HG03521 (cell line): ENCODE data around the gene TECPR2.
"Not testable (repeated sequence)": the region's sequence is repeated elsewhere in the genome, so short reads cannot be mapped to it uniquely, and the experiment has no call there.

Experiments
- ATAC-seq: cut with Tn5 transposase; IDR thresholded peaks from one replicate; pipeline ENCODE4 v1.9.1; 2021; ENCODE audit warnings: mild to moderate bottlenecking, moderate library complexity; ENCODE audit not compliant: unreplicated experiment

Gene TECPR2

GRCh38 chr14:102523569-102524450 lies 161.1 kb downstream of the TECPR2 start:
- no peak for ATAC-seq

GRCh38 chr14:102524451-102525218 lies 161.9 kb downstream of the TECPR2 start:
- ATAC-seq = peak; percentile 98

GRCh38 chr14:102525219-102525928 lies 162.6 kb downstream of the TECPR2 start:
- ATAC-seq = no peak

- ATAC-seq = no peak
These were observed 163.3 kb downstream of the TECPR2 start for GRCh38 chr14:102525929-102526497.

GRCh38 chr14:102528431-102529170 lies 165.9 kb downstream of the TECPR2 start:
- ATAC-seq = no peak

- ATAC-seq = no peak
These were observed 168.2 kb downstream of the TECPR2 start for GRCh38 chr14:102530828-102531478.

- no peak for ATAC-seq
These were observed 169.5 kb downstream of the TECPR2 start for GRCh38 chr14:102532204-102532658.

GRCh38 chr14:102537981-102538601 lies 175.3 kb downstream of the TECPR2 start:
- ATAC-seq = no peak

- no peak for ATAC-seq
These were observed 176.1 kb downstream of the TECPR2 start for GRCh38 chr14:102538602-102539543.

GRCh38 chr14:102539544-102540314 lies 177.0 kb downstream of the TECPR2 start:
- no peak for ATAC-seq

GRCh38 chr14:102540315-102541028 lies 177.7 kb downstream of the TECPR2 start:
- ATAC-seq = no peak

GRCh38 chr14:102541029-102541491 lies 178.3 kb downstream of the TECPR2 start:
- ATAC-seq = not testable (repeated sequence)

GRCh38 chr14:102541771-102542170 lies 179.0 kb downstream of the TECPR2 start:
- no peak for ATAC-seq

- no peak for ATAC-seq
These were observed 181.5 kb downstream of the TECPR2 start for GRCh38 chr14:102544046-102544746.

GRCh38 chr14:102544747-102545460 lies 182.2 kb downstream of the TECPR2 start:
- no peak for ATAC-seq
